Measurements from ENCODE around the gene CCT8.

DNA sequence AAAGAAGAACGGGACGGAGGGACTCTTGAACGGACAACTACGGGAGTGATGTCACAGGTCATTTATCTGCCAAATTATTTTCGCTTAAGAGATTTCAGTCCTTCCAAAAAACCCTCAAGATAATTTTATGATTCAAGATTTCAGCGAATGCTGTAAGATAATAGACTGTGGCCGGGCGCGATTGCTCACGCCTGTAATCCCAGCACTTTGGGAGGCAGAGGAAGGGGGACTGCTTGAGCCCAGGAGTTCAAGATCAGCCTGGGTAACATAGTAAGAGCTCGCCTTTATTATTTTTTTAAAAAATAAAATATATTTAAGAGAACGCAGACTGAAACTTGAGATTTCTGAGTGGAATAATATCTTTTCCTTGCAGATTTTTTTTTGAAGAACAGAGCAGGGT lies 54.9 kb downstream of the CCT8 start:
- TF ChIP-seq, protein P1, sequence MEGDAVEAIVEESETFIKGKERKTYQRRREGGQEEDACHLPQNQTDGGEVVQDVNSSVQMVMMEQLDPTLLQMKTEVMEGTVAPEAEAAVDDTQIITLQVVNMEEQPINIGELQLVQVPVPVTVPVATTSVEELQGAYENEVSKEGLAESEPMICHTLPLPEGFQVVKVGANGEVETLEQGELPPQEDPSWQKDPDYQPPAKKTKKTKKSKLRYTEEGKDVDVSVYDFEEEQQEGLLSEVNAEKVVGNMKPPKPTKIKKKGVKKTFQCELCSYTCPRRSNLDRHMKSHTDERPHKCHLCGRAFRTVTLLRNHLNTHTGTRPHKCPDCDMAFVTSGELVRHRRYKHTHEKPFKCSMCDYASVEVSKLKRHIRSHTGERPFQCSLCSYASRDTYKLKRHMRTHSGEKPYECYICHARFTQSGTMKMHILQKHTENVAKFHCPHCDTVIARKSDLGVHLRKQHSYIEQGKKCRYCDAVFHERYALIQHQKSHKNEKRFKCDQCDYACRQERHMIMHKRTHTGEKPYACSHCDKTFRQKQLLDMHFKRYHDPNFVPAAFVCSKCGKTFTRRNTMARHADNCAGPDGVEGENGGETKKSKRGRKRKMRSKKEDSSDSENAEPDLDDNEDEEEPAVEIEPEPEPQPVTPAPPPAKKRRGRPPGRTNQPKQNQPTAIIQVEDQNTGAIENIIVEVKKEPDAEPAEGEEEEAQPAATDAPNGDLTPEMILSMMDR (IDR thresholded peaks at IDR 0.05), result no peak
- TF ChIP-seq, protein P2, sequence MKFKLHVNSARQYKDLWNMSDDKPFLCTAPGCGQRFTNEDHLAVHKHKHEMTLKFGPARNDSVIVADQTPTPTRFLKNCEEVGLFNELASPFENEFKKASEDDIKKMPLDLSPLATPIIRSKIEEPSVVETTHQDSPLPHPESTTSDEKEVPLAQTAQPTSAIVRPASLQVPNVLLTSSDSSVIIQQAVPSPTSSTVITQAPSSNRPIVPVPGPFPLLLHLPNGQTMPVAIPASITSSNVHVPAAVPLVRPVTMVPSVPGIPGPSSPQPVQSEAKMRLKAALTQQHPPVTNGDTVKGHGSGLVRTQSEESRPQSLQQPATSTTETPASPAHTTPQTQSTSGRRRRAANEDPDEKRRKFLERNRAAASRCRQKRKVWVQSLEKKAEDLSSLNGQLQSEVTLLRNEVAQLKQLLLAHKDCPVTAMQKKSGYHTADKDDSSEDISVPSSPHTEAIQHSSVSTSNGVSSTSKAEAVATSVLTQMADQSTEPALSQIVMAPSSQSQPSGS (CRISPR knock-in tag; IDR thresholded peaks at IDR 0.05; ENCODE audit: borderline replicate concordance, low read depth), result no peak
- TF ChIP-seq, protein P3, sequence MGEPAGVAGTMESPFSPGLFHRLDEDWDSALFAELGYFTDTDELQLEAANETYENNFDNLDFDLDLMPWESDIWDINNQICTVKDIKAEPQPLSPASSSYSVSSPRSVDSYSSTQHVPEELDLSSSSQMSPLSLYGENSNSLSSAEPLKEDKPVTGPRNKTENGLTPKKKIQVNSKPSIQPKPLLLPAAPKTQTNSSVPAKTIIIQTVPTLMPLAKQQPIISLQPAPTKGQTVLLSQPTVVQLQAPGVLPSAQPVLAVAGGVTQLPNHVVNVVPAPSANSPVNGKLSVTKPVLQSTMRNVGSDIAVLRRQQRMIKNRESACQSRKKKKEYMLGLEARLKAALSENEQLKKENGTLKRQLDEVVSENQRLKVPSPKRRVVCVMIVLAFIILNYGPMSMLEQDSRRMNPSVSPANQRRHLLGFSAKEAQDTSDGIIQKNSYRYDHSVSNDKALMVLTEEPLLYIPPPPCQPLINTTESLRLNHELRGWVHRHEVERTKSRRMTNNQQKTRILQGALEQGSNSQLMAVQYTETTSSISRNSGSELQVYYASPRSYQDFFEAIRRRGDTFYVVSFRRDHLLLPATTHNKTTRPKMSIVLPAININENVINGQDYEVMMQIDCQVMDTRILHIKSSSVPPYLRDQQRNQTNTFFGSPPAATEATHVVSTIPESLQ (CRISPR knock-in tag; IDR thresholded peaks at IDR 0.05), result no peak
- TF ChIP-seq JAZF1 (CRISPR knock-in tag; IDR thresholded peaks at IDR 0.05) (no peak), RELA (CRISPR knock-in tag; IDR thresholded peaks at IDR 0.05; ENCODE audit: borderline replicate concordance) (no peak), CREB1 (CRISPR knock-in tag; IDR thresholded peaks at IDR 0.05) (no peak)
- TF ChIP-seq, protein P4, sequence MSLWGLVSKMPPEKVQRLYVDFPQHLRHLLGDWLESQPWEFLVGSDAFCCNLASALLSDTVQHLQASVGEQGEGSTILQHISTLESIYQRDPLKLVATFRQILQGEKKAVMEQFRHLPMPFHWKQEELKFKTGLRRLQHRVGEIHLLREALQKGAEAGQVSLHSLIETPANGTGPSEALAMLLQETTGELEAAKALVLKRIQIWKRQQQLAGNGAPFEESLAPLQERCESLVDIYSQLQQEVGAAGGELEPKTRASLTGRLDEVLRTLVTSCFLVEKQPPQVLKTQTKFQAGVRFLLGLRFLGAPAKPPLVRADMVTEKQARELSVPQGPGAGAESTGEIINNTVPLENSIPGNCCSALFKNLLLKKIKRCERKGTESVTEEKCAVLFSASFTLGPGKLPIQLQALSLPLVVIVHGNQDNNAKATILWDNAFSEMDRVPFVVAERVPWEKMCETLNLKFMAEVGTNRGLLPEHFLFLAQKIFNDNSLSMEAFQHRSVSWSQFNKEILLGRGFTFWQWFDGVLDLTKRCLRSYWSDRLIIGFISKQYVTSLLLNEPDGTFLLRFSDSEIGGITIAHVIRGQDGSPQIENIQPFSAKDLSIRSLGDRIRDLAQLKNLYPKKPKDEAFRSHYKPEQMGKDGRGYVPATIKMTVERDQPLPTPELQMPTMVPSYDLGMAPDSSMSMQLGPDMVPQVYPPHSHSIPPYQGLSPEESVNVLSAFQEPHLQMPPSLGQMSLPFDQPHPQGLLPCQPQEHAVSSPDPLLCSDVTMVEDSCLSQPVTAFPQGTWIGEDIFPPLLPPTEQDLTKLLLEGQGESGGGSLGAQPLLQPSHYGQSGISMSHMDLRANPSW (CRISPR knock-in tag; conservative IDR thresholded peaks at IDR 0.05; ENCODE audit: low read depth), result no peak
- TF ChIP-seq, protein P5, sequence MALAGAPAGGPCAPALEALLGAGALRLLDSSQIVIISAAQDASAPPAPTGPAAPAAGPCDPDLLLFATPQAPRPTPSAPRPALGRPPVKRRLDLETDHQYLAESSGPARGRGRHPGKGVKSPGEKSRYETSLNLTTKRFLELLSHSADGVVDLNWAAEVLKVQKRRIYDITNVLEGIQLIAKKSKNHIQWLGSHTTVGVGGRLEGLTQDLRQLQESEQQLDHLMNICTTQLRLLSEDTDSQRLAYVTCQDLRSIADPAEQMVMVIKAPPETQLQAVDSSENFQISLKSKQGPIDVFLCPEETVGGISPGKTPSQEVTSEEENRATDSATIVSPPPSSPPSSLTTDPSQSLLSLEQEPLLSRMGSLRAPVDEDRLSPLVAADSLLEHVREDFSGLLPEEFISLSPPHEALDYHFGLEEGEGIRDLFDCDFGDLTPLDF (CRISPR knock-in tag; IDR thresholded peaks at IDR 0.05), result no peak
- TF ChIP-seq, protein P6, sequence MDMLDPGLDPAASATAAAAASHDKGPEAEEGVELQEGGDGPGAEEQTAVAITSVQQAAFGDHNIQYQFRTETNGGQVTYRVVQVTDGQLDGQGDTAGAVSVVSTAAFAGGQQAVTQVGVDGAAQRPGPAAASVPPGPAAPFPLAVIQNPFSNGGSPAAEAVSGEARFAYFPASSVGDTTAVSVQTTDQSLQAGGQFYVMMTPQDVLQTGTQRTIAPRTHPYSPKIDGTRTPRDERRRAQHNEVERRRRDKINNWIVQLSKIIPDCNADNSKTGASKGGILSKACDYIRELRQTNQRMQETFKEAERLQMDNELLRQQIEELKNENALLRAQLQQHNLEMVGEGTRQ (CRISPR knock-in tag; IDR thresholded peaks at IDR 0.05), result no peak
- TF ChIP-seq, protein P7, sequence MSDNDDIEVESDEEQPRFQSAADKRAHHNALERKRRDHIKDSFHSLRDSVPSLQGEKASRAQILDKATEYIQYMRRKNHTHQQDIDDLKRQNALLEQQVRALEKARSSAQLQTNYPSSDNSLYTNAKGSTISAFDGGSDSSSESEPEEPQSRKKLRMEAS (CRISPR knock-in tag; IDR thresholded peaks at IDR 0.05), result no peak
- TF ChIP-seq, protein P8, sequence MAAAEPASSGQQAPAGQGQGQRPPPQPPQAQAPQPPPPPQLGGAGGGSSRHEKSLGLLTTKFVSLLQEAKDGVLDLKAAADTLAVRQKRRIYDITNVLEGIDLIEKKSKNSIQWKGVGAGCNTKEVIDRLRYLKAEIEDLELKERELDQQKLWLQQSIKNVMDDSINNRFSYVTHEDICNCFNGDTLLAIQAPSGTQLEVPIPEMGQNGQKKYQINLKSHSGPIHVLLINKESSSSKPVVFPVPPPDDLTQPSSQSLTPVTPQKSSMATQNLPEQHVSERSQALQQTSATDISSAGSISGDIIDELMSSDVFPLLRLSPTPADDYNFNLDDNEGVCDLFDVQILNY (CRISPR knock-in tag; IDR thresholded peaks at IDR 0.05), result no peak

Data from WTC11 (cell line).